Keratinocyte (primary cell): ENCODE data around the gene CC2D2B.

ENCODE experiments used
- CTCF ChIP-seq, 3 experiments: IDR thresholded peaks in 1 of 3; conservative IDR thresholded peaks in 1 of 3; optimal IDR thresholded peaks in 1 of 3; 2 replicates in 2 of 3; 3 replicates in 1 of 3; pipeline versions ENCODE3 to v1.5.1; 2011; ENCODE audit warnings: low read length in 3 of 3, mild to moderate bottlenecking in 3 of 3, moderate library complexity in 2 of 3, control low read depth in 1 of 3, inconsistent platforms in 1 of 3; ENCODE audit not compliant: insufficient read depth in 2 of 3; ENCODE audit errors: extremely low read depth in 1 of 3
- EZH2 ChIP-seq: IDR thresholded peaks from one replicate; pipeline ENCODE4 v1.6.1; 2012; ENCODE audit warnings: inconsistent platforms, mild to moderate bottlenecking, low read length, moderate library complexity

GRCh38 chr10:95987685-95988426 lies 80.1 kb downstream of the CC2D2B start:
- TF ChIP-seq CTCF (optimal IDR thresholded peaks at IDR 0.05 in 1 of 3, IDR thresholded peaks at IDR 0.05 in 1 of 3, conservative IDR thresholded peaks at IDR 0.05 in 1 of 3; ENCODE audit: extremely low read depth in 1 of 3, insufficient read depth in 2 of 3, low read length in 3 of 3) = no peak
- no peak for TF ChIP-seq EZH2
